AG09309 (cell line): ENCODE measurements around the gene NXPH4.

Source experiments
- DNase-seq: peaks from one replicate; pipeline ENCODE4 v3.0.0-alpha.2; 2010; ENCODE audit warnings: low read depth
- H3K4me3 ChIP-seq: 2 replicates; pipeline ENCODE4 v1.5.1; 2011; ENCODE audit warnings: mild to moderate bottlenecking, low read depth, low read length, moderate library complexity; ENCODE audit not compliant: control insufficient read depth
- TF ChIP-seq, protein P1 (sequence below): IDR thresholded peaks from 2 replicates; pipeline ENCODE4 v1.5.1; 2011; ENCODE audit warnings: mild to moderate bottlenecking, low read depth, low read length, inconsistent platforms; ENCODE audit not compliant: insufficient read depth, control insufficient read depth; ENCODE audit errors: missing control alignments

NXPH4 gene

DNA sequence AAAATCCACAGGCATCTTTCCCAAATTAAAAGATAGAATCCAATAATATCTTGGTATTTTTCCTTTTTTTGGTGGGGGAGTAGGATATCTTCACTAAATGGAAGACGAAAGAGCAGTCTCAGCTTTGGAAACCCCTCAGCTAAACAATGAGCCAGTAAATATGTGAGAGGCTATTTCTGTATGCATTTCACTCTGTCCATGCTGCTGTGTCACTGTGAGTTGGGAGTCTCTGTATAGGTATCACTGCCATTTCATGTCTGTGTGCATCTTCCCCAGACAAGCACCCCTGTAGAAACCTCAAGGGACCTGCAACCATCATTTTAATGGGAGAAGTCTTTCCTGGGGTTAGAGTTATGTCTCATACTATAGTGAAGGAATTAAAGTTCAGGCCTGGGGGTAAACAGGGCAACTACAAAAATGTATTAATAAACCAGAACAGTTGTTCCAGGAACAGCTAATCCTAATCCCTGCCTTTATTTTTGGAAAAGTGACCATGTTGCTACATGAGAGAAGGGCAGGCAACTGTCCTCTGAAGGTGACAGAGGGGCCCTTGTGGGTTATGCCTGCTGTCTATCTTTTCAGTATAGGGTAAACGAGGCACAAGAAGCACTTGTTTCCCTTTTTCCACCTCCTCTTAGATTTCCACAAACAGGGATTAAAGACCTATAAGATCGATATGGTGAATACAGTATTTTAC lies 45.7 kb downstream of the NXPH4 start:
- TF ChIP-seq, protein P1, sequence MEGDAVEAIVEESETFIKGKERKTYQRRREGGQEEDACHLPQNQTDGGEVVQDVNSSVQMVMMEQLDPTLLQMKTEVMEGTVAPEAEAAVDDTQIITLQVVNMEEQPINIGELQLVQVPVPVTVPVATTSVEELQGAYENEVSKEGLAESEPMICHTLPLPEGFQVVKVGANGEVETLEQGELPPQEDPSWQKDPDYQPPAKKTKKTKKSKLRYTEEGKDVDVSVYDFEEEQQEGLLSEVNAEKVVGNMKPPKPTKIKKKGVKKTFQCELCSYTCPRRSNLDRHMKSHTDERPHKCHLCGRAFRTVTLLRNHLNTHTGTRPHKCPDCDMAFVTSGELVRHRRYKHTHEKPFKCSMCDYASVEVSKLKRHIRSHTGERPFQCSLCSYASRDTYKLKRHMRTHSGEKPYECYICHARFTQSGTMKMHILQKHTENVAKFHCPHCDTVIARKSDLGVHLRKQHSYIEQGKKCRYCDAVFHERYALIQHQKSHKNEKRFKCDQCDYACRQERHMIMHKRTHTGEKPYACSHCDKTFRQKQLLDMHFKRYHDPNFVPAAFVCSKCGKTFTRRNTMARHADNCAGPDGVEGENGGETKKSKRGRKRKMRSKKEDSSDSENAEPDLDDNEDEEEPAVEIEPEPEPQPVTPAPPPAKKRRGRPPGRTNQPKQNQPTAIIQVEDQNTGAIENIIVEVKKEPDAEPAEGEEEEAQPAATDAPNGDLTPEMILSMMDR = no peak
- no peak for DNase-seq
- no peak overlapping the region for H3K4me3 ChIP-seq

DNA sequence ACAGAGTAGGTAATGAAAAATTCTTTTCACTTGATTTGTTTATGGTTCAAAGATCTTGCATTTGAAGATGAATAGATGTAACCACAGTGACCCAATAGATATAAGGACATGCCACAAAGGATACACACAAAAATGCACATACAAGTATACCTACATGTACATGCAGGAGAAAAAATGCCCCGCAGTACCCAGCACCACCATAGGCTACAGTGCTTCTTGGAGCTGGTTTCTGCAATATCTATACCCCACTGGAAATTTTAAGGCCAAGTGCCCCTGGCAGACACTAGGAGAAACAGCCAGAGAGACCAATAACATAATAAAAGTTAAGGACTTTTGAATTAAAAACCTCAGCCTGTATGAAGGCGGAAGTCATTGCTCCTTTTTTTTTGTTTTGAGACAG lies 46.5 kb downstream of the NXPH4 start:
- TF ChIP-seq, protein P1 = no peak
- H3K4me3 ChIP-seq = no peak overlapping the region
- no peak for DNase-seq

DNA sequence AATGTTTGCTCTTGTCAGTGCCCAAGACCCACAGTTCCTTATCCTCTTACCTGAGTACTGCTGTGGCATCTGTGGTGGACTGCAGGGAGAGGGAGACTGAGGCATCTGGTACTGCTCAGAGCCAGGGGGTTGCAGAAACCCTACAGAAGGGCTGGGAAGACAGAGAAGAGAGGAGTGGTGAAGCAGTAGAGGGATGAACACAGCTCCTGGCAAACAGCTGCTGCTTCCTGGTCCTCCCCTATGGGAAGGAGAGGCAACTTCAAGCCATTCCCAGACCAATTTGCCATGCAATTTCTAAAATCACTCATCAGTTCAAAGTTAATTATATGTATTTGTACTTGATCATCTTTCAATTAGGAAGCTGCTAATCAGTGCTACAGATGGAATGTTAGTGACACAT lies 50.1 kb downstream of the NXPH4 start:
- DNase-seq = no peak
- TF ChIP-seq, protein P1 = no peak

DNA sequence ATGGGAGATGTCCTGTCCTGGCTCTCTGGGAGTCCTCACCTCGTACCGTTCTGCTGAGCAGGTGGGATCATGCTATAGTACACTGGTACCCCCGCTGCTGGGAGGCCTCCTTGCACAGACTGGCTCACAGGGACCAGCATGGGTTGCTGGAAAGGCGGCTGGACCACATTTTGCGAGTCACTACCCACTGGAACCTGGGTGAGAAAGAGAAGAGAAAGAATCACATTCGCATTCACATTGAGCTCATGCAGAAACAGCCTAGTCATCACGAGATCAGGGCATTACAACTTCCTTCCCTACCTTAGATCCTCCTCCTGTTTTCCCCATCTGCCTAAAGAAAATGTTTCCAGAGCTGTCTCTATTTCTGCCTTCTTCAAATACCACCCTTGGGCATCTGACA lies 51.7 kb downstream of the NXPH4 start:
- TF ChIP-seq, protein P1 = no peak
- no peak overlapping the region for H3K4me3 ChIP-seq
- DNase-seq = no peak

More for the DNA sequence above, 50.1 kb downstream of the NXPH4 start:
- H3K4me3 ChIP-seq = no peak overlapping the region

DNA sequence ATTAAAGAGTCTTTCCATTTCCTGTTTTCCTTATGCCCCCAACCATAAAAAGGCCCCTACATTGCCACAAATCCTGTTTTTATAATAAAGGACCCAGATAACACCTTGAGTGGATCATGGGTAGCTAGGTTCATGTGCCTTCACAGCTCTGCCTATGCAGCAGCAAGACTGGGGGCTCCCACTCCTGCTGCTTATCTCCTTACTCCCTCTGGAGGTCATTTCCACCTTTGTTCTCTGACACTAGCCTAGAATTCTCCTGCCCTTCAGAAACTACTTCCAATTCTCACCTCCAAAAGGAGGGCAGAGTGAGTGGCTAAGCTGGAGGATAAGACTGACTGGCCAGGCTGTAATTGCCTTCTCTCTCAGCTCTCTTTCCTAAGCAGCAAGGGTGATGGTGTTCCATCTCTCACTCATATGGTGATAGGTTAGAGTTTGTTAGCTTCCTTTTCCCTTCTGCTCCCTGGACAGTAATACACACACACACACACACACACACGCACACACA lies 54.4 kb downstream of the NXPH4 start:
- TF ChIP-seq, protein P1 = no peak
- H3K4me3 ChIP-seq = no peak overlapping the region
- DNase-seq = no peak

DNA sequence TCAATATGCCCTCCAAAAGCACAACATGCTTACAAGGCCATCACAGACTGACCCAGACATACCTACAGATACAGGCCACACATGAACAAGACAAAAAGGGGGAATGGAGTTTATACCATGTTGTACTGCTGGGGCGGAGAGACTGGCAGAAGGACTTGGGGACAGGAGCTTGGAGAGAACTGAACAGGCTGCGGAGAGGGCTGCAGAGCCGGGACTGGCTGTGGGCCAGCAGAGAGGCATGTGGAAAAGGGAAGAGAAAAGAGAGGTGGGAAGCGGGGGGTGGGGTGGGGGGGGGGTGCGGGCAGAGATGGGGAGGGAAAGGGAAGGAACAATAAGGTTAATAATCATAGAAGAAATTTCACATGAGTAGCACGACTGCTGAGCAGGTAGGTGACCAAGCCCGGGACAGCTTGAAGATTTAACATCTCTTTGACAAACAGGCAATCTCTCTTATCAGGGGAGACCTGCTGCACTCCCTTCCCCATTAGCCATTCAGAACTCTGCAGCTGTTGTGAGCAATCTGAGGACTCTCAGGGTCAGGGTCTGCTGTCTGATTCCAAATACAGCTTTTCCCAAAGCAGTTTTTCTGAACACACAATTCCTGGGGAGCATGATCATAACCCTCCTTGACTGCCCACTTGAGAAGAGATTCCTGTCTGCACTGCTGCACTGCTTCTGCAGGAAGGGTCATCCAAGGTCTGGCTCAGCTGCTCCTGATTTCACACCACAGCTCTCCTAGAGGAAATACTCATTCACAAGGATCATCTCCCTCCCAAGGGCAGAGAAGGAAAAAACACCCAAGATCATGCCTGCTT lies 56.0 kb downstream of the NXPH4 start:
- TF ChIP-seq, protein P1 = no peak
- no peak overlapping the region for H3K4me3 ChIP-seq
- DNase-seq = no peak
